Measurements from ENCODE around the gene MTMR12.
"Not testable (repeated sequence)": the region's sequence is repeated elsewhere in the genome, so short reads cannot be mapped to it uniquely, and the experiment has no call there.

The MTMR12 gene

DNA sequence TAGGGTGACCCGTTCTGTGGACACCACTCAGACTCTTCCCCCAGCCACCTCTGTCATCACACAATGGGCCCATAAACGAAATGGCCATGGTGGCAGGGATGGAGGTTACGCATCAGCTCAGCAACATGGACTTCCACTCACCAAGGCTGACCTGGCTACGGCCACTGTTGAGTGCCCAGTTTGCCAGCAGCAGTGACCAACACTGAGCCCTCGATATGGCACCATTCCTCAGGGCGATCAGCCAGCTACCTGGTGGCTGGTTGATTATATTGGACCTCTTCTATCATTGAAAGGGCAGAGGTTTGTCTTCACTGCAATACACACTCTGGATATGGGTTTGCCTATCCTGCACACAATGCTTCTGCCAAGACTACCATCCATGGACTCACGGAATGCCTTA, 21.1 kb downstream of the MTMR12 start:
- Mint-ChIP-seq H3K4me3 (no peak overlapping the region), H3K27ac (no peak overlapping the region), H3K36me3 (ENCODE audit: low read depth) (peaks cover 70% of the 10 kb centered on the region), H3K4me1 (no peaks in the 10 kb centered on the region), H3K27me3 (ENCODE audit: low read depth) (no peaks in the 10 kb centered on the region), H3K9me3 (peaks cover 3% of the 10 kb centered on the region)
- TF ChIP-seq, protein P1, sequence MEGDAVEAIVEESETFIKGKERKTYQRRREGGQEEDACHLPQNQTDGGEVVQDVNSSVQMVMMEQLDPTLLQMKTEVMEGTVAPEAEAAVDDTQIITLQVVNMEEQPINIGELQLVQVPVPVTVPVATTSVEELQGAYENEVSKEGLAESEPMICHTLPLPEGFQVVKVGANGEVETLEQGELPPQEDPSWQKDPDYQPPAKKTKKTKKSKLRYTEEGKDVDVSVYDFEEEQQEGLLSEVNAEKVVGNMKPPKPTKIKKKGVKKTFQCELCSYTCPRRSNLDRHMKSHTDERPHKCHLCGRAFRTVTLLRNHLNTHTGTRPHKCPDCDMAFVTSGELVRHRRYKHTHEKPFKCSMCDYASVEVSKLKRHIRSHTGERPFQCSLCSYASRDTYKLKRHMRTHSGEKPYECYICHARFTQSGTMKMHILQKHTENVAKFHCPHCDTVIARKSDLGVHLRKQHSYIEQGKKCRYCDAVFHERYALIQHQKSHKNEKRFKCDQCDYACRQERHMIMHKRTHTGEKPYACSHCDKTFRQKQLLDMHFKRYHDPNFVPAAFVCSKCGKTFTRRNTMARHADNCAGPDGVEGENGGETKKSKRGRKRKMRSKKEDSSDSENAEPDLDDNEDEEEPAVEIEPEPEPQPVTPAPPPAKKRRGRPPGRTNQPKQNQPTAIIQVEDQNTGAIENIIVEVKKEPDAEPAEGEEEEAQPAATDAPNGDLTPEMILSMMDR (IDR thresholded peaks at IDR 0.05; ENCODE audit: unreplicated experiment in 3 of 3) = no peak

DNA sequence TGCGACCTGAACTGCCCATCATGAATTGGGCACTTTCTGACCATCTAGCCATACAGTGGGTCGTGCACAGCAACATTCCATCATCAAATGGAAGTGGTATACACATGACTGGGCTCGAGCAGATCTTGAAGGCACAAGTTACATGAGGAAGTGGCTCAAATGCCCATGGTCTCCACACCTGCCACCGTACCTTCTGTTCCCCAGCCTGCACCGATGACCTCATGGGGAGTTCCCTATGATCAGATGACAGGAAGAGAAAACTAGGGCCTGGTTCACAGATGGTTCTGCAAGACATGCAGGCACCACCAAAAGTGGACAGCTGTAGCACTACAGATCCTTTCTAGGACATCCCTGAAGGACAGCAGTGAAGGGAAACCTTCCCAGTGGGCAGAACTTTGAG, 21.8 kb downstream of the MTMR12 start:
- TF ChIP-seq, protein P1 (IDR thresholded peaks at IDR 0.05; ENCODE audit: unreplicated experiment in 3 of 3) = no peak
- Mint-ChIP-seq H3K4me3 (no peak overlapping the region), H3K4me1 (no peaks in the 10 kb centered on the region), H3K27ac (no peak overlapping the region), H3K36me3 (ENCODE audit: low read depth) (peaks cover 66% of the 10 kb centered on the region), H3K9me3 (peaks cover 3% of the 10 kb centered on the region), H3K27me3 (ENCODE audit: low read depth) (no peaks in the 10 kb centered on the region)

DNA sequence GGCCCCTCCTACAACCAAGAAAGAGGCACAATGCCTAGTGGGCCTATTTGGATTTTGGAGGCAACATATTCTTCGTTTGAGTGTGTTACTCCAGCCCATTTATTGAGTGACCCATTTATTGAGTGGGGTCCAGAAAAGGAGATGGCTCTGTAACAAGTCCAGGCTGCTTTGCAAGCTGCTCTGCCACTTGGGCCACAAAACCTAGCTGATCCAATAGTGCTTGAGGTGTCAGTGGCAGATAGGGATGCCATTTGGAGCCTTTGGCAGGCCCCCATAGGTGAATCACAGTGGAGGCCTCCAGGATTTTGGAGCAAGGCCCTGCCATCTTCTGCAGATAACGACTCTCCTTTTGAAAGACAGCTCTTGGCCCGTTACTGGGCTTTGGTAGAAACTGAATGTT, 22.2 kb downstream of the MTMR12 start:
- not testable (repeated sequence) for H3K27ac Mint-ChIP-seq; H3K4me1 Mint-ChIP-seq; H3K4me3 Mint-ChIP-seq; H3K9me3 Mint-ChIP-seq; H3K27me3 Mint-ChIP-seq (ENCODE audit: low read depth)
- peaks cover 66% of the 10 kb centered on the region for H3K36me3 Mint-ChIP-seq (ENCODE audit: low read depth)

DNA sequence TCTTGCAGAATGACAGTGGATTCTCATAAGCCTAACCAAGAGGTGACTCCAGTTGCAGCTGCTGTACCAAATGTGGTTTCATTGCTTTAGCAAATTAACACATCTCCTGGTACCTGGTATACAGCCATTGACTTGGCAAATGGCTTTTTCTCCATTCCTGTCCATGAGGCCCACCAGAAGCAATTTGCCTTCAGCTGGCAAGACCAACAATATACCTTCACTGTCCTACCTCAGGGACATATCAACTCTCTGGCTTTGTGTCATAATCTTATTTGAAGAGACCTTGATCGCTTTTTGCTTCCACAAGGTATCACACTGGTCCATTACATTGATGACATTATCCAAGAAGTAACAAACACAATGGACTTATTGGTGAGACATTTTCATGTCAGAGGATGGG, 22.8 kb downstream of the MTMR12 start:
- not testable (repeated sequence) for H3K27ac Mint-ChIP-seq; H3K9me3 Mint-ChIP-seq; H3K4me1 Mint-ChIP-seq; H3K4me3 Mint-ChIP-seq; H3K27me3 Mint-ChIP-seq (ENCODE audit: low read depth)
- H3K36me3 Mint-ChIP-seq (ENCODE audit: low read depth) = peaks cover 62% of the 10 kb centered on the region

DNA sequence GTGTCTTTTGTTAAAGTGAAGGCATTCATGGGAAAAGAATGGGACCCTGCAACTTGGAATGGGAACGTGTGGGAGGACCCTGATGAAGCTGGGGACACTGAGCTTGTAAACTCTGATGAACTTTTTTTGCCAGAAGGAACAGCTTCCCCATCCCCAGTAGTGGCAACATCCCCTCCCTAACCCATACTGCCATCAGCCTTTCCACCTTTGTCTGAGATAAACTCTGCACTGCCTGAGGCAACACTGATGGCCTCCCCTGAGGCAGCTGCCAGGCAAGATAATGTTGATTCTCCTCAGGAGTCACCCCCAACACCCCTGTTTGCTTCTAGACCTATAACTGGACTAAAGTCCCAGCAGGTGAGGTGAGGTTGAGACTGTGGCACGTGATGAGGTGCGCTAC, 24.6 kb downstream of the MTMR12 start:
- not testable (repeated sequence) for H3K27ac Mint-ChIP-seq; H3K27me3 Mint-ChIP-seq (ENCODE audit: low read depth); H3K4me1 Mint-ChIP-seq; H3K4me3 Mint-ChIP-seq; H3K9me3 Mint-ChIP-seq
- H3K36me3 Mint-ChIP-seq (ENCODE audit: low read depth) = peaks cover 44% of the 10 kb centered on the region

DNA sequence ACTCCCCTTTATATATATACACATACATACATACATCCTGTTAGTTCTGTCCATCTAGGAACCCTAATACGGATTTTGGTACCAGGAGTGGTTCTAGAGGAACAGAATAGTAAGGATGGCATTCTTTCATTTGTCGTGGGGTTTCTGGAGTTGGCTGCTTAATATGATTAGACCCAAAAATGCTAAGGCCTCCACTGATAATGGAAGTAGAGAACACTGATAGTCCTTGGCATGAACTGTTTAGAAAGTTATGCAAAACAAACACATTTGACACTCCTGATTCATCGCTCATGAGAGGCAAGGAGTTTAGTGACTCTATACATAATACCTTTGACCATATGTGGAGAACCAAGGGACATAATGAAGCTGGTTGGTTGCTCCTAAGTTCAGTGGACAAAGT, 25.2 kb downstream of the MTMR12 start:
- not testable (repeated sequence) for H3K4me3 Mint-ChIP-seq; H3K27ac Mint-ChIP-seq; H3K9me3 Mint-ChIP-seq; H3K4me1 Mint-ChIP-seq; H3K27me3 Mint-ChIP-seq (ENCODE audit: low read depth)
- peaks cover 38% of the 10 kb centered on the region for H3K36me3 Mint-ChIP-seq (ENCODE audit: low read depth)

DNA sequence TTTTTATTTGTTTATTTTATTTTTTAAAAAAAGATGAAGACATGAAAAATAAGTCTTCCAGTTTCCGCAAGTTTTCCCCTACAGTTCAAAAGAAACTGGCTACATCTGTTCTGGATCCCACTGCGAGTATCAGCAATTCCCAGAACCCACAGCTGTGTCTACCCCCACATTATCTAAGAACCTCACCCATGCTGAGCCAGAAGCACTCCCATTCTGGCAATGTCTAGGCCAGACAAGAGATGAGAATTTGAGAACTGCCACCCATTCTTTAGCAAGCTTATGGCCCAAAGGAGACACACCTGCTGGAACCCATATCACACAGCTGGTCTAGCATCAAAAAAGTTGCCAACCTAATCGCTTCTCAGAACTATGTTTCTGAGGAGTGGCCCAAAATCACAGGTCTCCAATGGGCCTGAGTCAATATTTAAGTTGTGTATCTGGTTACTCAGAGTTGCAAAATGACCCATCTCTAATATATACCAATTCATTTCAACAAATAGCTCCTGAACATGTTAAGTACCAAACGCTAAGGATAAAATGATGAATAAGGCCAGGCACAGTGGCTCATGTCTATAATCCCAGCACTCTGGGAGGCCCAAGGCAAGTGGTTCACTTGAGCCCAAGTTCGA, 27.1 kb downstream of the MTMR12 start:
- H3K27ac Mint-ChIP-seq = peak overlapping the region in 1 of 3 experiments; percentile 29
- peaks cover 3% of the 10 kb centered on the region for H3K9me3 Mint-ChIP-seq
- H3K27me3 Mint-ChIP-seq (ENCODE audit: low read depth) = no peaks in the 10 kb centered on the region
- TF ChIP-seq, protein P1 (IDR thresholded peaks at IDR 0.05; ENCODE audit: unreplicated experiment in 3 of 3) = no peak
- H3K4me1 Mint-ChIP-seq = peaks cover 9% of the 10 kb centered on the region
- peaks cover 24% of the 10 kb centered on the region for H3K36me3 Mint-ChIP-seq (ENCODE audit: low read depth)
- H3K4me3 Mint-ChIP-seq = no peak overlapping the region

DNA sequence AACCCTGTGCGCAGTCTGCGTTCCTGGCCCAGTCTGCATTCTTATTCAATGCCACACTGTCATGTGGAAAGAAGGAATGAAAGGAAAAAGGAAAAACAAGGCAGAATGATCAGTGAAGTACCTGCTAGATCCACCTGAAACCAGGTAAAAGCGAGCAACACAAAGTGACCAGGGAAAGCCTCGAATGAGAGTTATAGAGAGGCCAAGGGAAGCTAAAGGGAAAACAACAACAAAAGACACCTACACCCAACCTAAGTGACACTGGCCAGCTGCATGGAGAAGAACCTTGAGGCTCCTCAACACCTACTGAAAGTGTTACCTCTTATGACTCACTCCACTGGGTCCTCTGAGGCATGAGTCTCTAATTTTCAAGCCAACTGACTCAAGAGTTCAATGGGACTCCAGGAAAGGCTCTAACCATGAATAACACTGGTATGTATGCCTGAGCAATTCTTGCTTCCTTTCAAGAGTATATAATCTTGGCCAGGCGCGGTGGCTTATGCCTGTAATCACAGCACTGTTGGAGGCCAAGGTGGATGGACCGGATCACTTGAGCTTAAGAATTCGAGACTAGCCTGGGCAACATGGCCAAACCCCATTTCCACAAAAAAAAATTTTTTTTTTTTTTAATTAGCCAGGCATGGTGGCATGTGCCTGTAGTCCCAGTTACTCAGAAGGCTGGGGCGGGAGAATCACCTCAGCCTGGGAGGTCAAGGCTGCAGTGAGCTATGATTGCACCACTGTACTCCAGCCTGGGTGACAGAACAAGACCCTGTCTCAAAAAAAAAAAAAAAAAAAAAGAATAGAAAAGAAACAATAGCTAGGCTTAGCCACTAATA, 29.0 kb downstream of the MTMR12 start:
- H3K27me3 Mint-ChIP-seq (ENCODE audit: low read depth) = no peaks in the 10 kb centered on the region
- TF ChIP-seq, protein P1 (IDR thresholded peaks at IDR 0.05; ENCODE audit: unreplicated experiment in 3 of 3) = no peak

More for the DNA sequence above, 29.0 kb downstream of the MTMR12 start:
- Mint-ChIP-seq H3K4me3 (no peak overlapping the region), H3K9me3 (peaks cover 3% of the 10 kb centered on the region), H3K4me1 (peaks cover 9% of the 10 kb centered on the region), H3K36me3 (ENCODE audit: low read depth) (peaks cover 12% of the 10 kb centered on the region), H3K27ac (peak overlapping the region in 1 of 3 experiments; percentile 27)

Measured in nephron (organoid).